HUES64 (cell line): Measurements from ENCODE around the gene ADGRB3.

Experiments
- H3K27ac ChIP-seq: 2 replicates; pipeline ENCODE4 v1.7.0; 2013; ENCODE audit warnings: low read depth, low read length, inconsistent platforms
- H3K27me3 ChIP-seq: 2 replicates; pipeline ENCODE4 v1.6.1; 2013; ENCODE audit warnings: mild to moderate bottlenecking, low read length; ENCODE audit not compliant: insufficient read depth
- H3K36me3 ChIP-seq: 2 replicates; pipeline ENCODE4 v1.6.1; 2013; ENCODE audit warnings: mild to moderate bottlenecking, low read length; ENCODE audit not compliant: insufficient read depth
- H3K4me1 ChIP-seq: 2 replicates; pipeline ENCODE4 v1.6.1; 2013; ENCODE audit warnings: mild to moderate bottlenecking, low read length, moderate library complexity; ENCODE audit not compliant: insufficient read depth
- H3K4me3 ChIP-seq: 2 replicates; pipeline ENCODE4 v1.5.1; 2013; ENCODE audit warnings: mild to moderate bottlenecking, low read length, moderate library complexity
- H3K9ac ChIP-seq: 2 replicates; pipeline ENCODE4 v1.6.1; 2013; ENCODE audit warnings: mild to moderate bottlenecking, low read depth, low read length
- H3K9me3 ChIP-seq: 2 replicates; pipeline ENCODE4 v1.6.1; 2013; ENCODE audit warnings: low read depth, low read length; ENCODE audit not compliant: insufficient read depth
- WGBS: fragments of 150-250, 120-280 bp; methylation state at CpG from one replicate; pipeline ENCODE4 v1.1.7; 2013; ENCODE audit warnings: missing lambda C conversion rate; 5-methylcytosine and 5-hydroxymethylcytosine counted together

ADGRB3 gene

DNA sequence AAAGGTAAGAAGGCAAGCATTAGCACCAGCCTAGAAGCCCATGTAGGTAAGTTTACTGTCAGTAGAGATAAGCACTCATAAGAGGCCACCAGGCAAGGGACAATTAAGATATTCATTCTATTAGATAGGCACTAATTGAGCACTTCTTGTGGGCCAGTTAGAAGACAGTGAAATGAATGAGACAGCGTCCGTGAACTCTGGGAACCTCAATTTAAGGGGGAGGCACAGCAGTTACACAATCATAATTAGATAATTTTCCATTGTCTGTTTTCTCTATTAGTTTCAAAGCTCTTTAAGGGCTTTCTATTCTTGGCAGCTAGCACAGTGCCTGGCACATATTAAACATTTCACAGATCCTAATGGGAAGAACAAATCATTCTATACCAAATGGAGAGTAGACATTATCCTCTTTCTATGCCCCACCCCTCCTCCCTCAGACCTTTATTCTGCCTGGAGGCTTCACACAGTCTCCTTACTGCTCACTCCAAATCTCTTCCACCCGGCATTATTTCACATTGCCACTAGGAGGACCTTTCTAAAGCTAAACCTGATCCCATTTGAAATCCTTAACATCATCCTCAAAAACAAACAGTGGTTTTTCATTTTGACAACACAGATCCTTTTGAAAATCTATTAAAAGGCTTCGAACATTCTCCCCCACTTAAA is 529.6 kb downstream of the ADGRB3 start:
- no peak overlapping the region for H3K27ac ChIP-seq
- no peak overlapping the region for H3K4me3 ChIP-seq
- H3K27me3 ChIP-seq, result no peaks in the 10 kb centered on the region
- H3K4me1 ChIP-seq, result peaks cover 15% of the 10 kb centered on the region
- H3K9ac ChIP-seq, result no peak overlapping the region
- no peaks in the 10 kb centered on the region for H3K36me3 ChIP-seq
- 80% methylated on average over 4 of the region's 4 CpGs for WGBS
- H3K9me3 ChIP-seq, result no peaks in the 10 kb centered on the region

- Histone ChIP-seq H3K27me3 (no peaks in the 10 kb centered on the region), H3K36me3 (no peaks in the 10 kb centered on the region), H3K9me3 (no peaks in the 10 kb centered on the region), H3K9ac (no peak overlapping the region), H3K4me3 (no peak overlapping the region), H3K4me1 (no peaks in the 10 kb centered on the region), H3K27ac (no peak overlapping the region)
Measured at GRCh38 chr6:69179681-69180080, 544.6 kb downstream of the ADGRB3 start.

DNA sequence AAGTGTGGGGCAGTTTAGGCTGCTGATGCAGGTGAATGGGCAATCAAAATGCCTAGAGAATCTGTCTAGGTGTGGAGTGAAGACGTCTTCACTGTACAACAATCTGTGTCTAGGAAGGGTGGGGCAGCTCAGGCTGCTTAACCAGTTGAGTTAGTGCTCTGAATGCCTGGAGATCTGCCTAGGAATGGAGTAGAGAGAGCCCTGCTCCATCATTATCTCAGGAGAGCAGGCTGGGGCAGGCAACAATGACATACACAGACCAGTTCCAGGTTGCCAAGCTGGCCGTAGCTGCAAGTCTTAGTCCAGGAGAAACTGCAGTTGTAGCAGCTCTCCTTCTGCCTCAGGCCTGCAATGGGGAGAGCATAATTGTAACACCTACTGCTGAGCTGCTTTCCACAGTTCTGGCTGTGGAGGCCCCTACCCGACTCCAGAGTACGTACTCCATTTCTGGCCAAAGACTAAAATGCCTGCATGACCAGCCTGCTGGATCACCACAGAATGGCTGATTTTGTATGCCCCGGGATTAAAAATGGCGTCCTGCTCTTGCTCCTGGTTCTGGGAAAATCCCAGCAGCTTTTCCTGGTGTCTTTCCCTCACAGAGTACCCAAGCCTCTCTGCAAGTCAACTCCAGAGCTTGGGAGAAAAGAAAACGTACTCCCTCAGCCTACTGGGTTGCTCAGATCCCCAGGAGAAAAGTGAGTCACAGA is 545.4 kb downstream of the ADGRB3 start:
- no peak overlapping the region for H3K9ac ChIP-seq
- H3K36me3 ChIP-seq, result no peaks in the 10 kb centered on the region
- H3K9me3 ChIP-seq, result no peaks in the 10 kb centered on the region
- H3K27me3 ChIP-seq, result no peaks in the 10 kb centered on the region
- H3K4me1 ChIP-seq, result no peaks in the 10 kb centered on the region
- H3K27ac ChIP-seq, result no peak overlapping the region
- WGBS, result 93% methylated on average over 7 of the region's 7 CpGs
- H3K4me3 ChIP-seq, result no peak overlapping the region

- H3K27me3 ChIP-seq, result no peaks in the 10 kb centered on the region
- H3K4me3 ChIP-seq, result no peak overlapping the region
- no peak overlapping the region for H3K27ac ChIP-seq
- H3K36me3 ChIP-seq, result no peaks in the 10 kb centered on the region
- 100% methylated on average over 2 of the region's 3 CpGs for WGBS
- no peak overlapping the region for H3K9ac ChIP-seq
- H3K9me3 ChIP-seq, result no peaks in the 10 kb centered on the region
- no peaks in the 10 kb centered on the region for H3K4me1 ChIP-seq
Measured at GRCh38 chr6:69181964-69182363, 546.9 kb downstream of the ADGRB3 start.

- H3K36me3 ChIP-seq, result no peaks in the 10 kb centered on the region
- H3K4me1 ChIP-seq, result no peaks in the 10 kb centered on the region
- no peak overlapping the region for H3K9ac ChIP-seq
- H3K9me3 ChIP-seq, result no peaks in the 10 kb centered on the region
- H3K27ac ChIP-seq, result no peak overlapping the region
- H3K4me3 ChIP-seq, result no peak overlapping the region
- no peaks in the 10 kb centered on the region for H3K27me3 ChIP-seq
- 98% methylated on average over 3 of the region's 3 CpGs for WGBS
Measured at GRCh38 chr6:69185276-69185675, 550.2 kb downstream of the ADGRB3 start.

DNA sequence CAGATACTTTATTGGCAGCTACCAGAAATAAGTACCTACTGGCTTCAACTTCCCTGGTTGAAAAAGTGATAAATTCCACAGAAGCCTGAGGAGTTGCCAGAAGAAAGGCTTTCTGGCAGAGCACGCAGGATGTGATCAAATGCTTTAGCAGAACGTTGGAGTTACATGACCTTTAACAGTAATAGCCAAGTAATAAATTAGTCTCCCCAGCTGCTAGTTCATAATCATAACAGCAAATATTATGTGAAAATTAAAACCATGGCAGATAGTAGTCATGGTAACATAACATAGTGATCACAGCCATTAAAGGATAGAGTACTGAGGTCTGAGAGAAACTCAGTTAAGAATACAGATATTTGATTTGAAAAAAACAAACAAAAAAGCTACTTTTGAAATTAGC is 567.7 kb downstream of the ADGRB3 start:
- no peak overlapping the region for H3K9ac ChIP-seq
- H3K27ac ChIP-seq, result no peak overlapping the region
- no peaks in the 10 kb centered on the region for H3K9me3 ChIP-seq
- no peak overlapping the region for H3K4me3 ChIP-seq
- WGBS, result 80% methylated on average over 2 of the region's 2 CpGs
- H3K4me1 ChIP-seq, result no peaks in the 10 kb centered on the region
- H3K36me3 ChIP-seq, result no peaks in the 10 kb centered on the region
- H3K27me3 ChIP-seq, result no peaks in the 10 kb centered on the region

- Histone ChIP-seq H3K36me3 (no peaks in the 10 kb centered on the region), H3K4me3 (peak overlapping the region; percentile 13; the same call in 1 of the 2 replicates), H3K27me3 (no peaks in the 10 kb centered on the region), H3K4me1 (peaks cover 75% of the 10 kb centered on the region), H3K9me3 (no peaks in the 10 kb centered on the region), H3K9ac (peak overlapping the region; percentile 55), H3K27ac (peak overlapping the region; percentile 98)
- WGBS, result 17% methylated on average over 1 of the region's 1 CpG
Measured at GRCh38 chr6:69216127-69216526, 581.0 kb downstream of the ADGRB3 start.

DNA sequence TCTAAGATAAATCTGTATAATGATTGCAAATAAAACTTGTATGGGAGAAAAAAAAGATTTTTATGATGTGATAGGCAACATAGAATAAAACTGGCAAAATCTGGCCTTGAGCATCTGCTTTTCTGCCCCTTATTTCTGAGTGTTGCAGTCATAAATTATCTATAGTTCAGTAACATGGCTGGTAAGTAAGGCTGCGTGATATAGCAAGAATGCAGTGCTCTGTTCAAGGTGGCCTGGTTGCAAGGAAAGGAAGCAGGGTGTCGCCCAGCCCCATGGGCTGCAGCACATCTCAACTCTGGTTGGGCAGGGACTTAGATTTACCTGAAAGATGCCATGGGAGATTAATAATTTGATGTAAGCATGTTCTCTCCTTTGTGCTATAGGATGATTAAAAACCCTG is 582.3 kb downstream of the ADGRB3 start:
- Histone ChIP-seq H3K9ac (no peak overlapping the region), H3K36me3 (no peaks in the 10 kb centered on the region), H3K27me3 (no peaks in the 10 kb centered on the region), H3K4me3 (no peak overlapping the region), H3K4me1 (peaks cover 81% of the 10 kb centered on the region), H3K27ac (peak overlapping the region; percentile 98), H3K9me3 (no peaks in the 10 kb centered on the region)
- WGBS, result 91% methylated on average over 2 of the region's 2 CpGs

GRCh38 chr6:69220375-69220774 is 585.3 kb downstream of the ADGRB3 start:
- Histone ChIP-seq H3K27ac (peak overlapping the region; percentile 77), H3K4me3 (no peak overlapping the region), H3K9me3 (no peaks in the 10 kb centered on the region), H3K27me3 (no peaks in the 10 kb centered on the region), H3K4me1 (peaks cover 64% of the 10 kb centered on the region), H3K36me3 (no peaks in the 10 kb centered on the region), H3K9ac (no peak overlapping the region)
- WGBS, result 65% methylated on average over 2 of the region's 3 CpGs

GRCh38 chr6:69232008-69232407 is 596.9 kb downstream of the ADGRB3 start:
- Histone ChIP-seq H3K4me1 (0 out of 2 replicates have a peak, but pooled peaks cover 6% of the 10 kb centered on the region), H3K9ac (no peak overlapping the region), H3K9me3 (no peaks in the 10 kb centered on the region), H3K27ac (no peak overlapping the region), H3K36me3 (no peaks in the 10 kb centered on the region), H3K27me3 (peaks cover 4% of the 10 kb centered on the region), H3K4me3 (no peak overlapping the region)
- no CpG with 5 or more reads among the region's 3 CpGs for WGBS

GRCh38 chr6:69232496-69232895 is 597.4 kb downstream of the ADGRB3 start:
- H3K9me3 ChIP-seq, result no peaks in the 10 kb centered on the region
- peaks cover 4% of the 10 kb centered on the region for H3K27me3 ChIP-seq
- H3K4me3 ChIP-seq, result peak overlapping the region; percentile 14; the same call in 1 of the 2 replicates
- H3K9ac ChIP-seq, result no peak overlapping the region
- H3K36me3 ChIP-seq, result no peaks in the 10 kb centered on the region
- 10% methylated on average over 8 of the region's 8 CpGs for WGBS
- no peak overlapping the region for H3K27ac ChIP-seq
- H3K4me1 ChIP-seq, result 0 out of 2 replicates have a peak, but pooled peaks cover 6% of the 10 kb centered on the region
